ENCODE measurements around the gene WNT7B.

DNA sequence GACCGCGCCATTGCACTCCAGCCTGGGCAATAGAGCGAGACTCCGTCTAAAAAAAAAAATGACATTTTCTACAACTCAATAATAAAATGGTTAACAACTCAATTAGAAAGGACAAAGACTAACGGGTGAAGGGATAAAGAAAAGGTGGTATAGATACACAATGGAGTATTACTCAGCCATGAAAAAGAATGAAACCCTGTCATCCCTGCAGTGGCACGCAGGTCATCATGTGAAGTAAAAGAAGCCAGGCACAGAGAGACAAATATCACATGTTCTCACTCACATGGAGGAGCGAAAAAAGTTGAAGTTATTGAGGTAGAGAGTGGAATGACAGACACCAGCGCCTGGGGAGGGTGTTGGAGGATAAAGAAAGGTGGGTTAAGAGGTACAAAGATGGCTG lies 39.0 kb downstream of the WNT7B start:
- TF ChIP-seq SUZ12 (IDR thresholded peaks at IDR 0.05; ENCODE audit: unreplicated experiment): no peak
- TF ChIP-seq NBN (IDR thresholded peaks at IDR 0.05): no peak
- no peak for TF ChIP-seq POLR2AphosphoS5 (IDR thresholded peaks at IDR 0.05; ENCODE audit: low read length)
- no peak for TF ChIP-seq MYC (IDR thresholded peaks at IDR 0.05; ENCODE audit: insufficient read depth, insufficient read length, insufficient replicate concordance, low read length, severe bottlenecking)
- TF ChIP-seq SP1 (IDR thresholded peaks at IDR 0.05; ENCODE audit: low read depth, low read length): no peak
- TF ChIP-seq, protein P1, sequence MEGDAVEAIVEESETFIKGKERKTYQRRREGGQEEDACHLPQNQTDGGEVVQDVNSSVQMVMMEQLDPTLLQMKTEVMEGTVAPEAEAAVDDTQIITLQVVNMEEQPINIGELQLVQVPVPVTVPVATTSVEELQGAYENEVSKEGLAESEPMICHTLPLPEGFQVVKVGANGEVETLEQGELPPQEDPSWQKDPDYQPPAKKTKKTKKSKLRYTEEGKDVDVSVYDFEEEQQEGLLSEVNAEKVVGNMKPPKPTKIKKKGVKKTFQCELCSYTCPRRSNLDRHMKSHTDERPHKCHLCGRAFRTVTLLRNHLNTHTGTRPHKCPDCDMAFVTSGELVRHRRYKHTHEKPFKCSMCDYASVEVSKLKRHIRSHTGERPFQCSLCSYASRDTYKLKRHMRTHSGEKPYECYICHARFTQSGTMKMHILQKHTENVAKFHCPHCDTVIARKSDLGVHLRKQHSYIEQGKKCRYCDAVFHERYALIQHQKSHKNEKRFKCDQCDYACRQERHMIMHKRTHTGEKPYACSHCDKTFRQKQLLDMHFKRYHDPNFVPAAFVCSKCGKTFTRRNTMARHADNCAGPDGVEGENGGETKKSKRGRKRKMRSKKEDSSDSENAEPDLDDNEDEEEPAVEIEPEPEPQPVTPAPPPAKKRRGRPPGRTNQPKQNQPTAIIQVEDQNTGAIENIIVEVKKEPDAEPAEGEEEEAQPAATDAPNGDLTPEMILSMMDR (IDR thresholded peaks at IDR 0.05 in 2 of 3, conservative IDR thresholded peaks at IDR 0.05 in 1 of 3; ENCODE audit: control insufficient read depth in 2 of 3, extremely low read depth in 1 of 3, insufficient read depth in 1 of 3, low read depth in 3 of 3, low read length in 3 of 3): no peak
- no peak for TF ChIP-seq POLR2A (IDR thresholded peaks at IDR 0.05; ENCODE audit: low read depth, low read length)
- no peak for TF ChIP-seq STAT3 (IDR thresholded peaks at IDR 0.05; ENCODE audit: low read depth, low read length)
- no peak for TF ChIP-seq EZH2 (IDR thresholded peaks at IDR 0.05; ENCODE audit: borderline replicate concordance, control insufficient read depth, low read depth, low read length)
- no peak for TF ChIP-seq ZZZ3 (IDR thresholded peaks at IDR 0.05; ENCODE audit: control insufficient read depth, insufficient read length, low read depth)
- no peak for TF ChIP-seq SIX5 (IDR thresholded peaks at IDR 0.05; ENCODE audit: low read depth, low read length, severe bottlenecking)
